ENCODE results near the gene SPRED2.

- TF ChIP-seq CTCF (IDR thresholded peaks at IDR 0.05; ENCODE audit: low read depth, low read length, poor library complexity, severe bottlenecking) (no peak), EZH2phosphoT487 (IDR thresholded peaks at IDR 0.05; ENCODE audit: borderline replicate concordance, low read length) (no peak)
Observed at GRCh38 chr2:65388596-65389390, 43.6 kb downstream of the SPRED2 start.
